Mucosa of rectum (tissue), 2 donors: ENCODE data around the gene OR2T10.
"Not testable (repeated sequence)": the region's sequence is repeated elsewhere in the genome, so short reads cannot be mapped to it uniquely, and the experiment has no call there.

Source experiments
- H3K27ac ChIP-seq, 2 donors: one replicate each; pipeline ENCODE4 v1.7.0; 2013; ENCODE audit warnings: inconsistent platforms in 2 of 2, low read depth in 2 of 2, low read length in 2 of 2
- H3K27me3 ChIP-seq, 2 donors: one replicate each; pipeline ENCODE4 v1.7.0; 2013; ENCODE audit warnings: low read length in 2 of 2; ENCODE audit not compliant: control insufficient read depth in 2 of 2, insufficient read depth in 2 of 2
- H3K36me3 ChIP-seq, 2 donors: one replicate each; pipeline ENCODE4 v1.7.0; 2013; ENCODE audit warnings: low read length in 2 of 2; ENCODE audit not compliant: control insufficient read depth in 2 of 2, insufficient read depth in 2 of 2
- H3K4me1 ChIP-seq, 2 donors: one replicate each; pipeline ENCODE4 v1.7.0; 2013; ENCODE audit warnings: low read length in 2 of 2, mild to moderate bottlenecking in 1 of 2; ENCODE audit not compliant: control insufficient read depth in 2 of 2, insufficient read depth in 2 of 2
- H3K4me3 ChIP-seq, 2 donors: one replicate each; pipeline ENCODE4 v1.7.0; 2013; ENCODE audit warnings: low read length in 2 of 2
- H3K9ac ChIP-seq, 2 donors: one replicate each; pipeline ENCODE4 v1.7.0; 2013; ENCODE audit warnings: low read length in 2 of 2, low read depth in 1 of 2, mild to moderate bottlenecking in 1 of 2
- H3K9me3 ChIP-seq, 2 donors: one replicate each; pipeline ENCODE4 v1.7.0; 2013; ENCODE audit warnings: low read length in 2 of 2; ENCODE audit not compliant: control insufficient read depth in 2 of 2
- donor health status: healthy.
- donor health status: Normal muscosa, but diverticular disease.

The OR2T10 gene, protein sequence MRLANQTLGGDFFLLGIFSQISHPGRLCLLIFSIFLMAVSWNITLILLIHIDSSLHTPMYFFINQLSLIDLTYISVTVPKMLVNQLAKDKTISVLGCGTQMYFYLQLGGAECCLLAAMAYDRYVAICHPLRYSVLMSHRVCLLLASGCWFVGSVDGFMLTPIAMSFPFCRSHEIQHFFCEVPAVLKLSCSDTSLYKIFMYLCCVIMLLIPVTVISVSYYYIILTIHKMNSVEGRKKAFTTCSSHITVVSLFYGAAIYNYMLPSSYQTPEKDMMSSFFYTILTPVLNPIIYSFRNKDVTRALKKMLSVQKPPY

GRCh38 chr1:248597589-248597988, at the start of gene OR2T10:
OR2T10 (minus strand) TSS chr1:248597700; CDS start chr1:248593768, 3,932 bp downstream.
- H3K27ac ChIP-seq = no peak within 1 kb of the TSS

GRCh38 chr1:248645178-248645577, 47.7 kb upstream of the OR2T10 start, which contains the start of gene OR2T35:
OR2T35 (minus strand) TSS chr1:248645278; CDS start chr1:248639258, 6,020 bp downstream.
- H3K4me1 ChIP-seq, H3K36me3 ChIP-seq, H3K9me3 ChIP-seq, H3K27ac ChIP-seq, H3K4me3 ChIP-seq, H3K9ac ChIP-seq, H3K27me3 ChIP-seq: not testable (repeated sequence)

More at GRCh38 chr1:248597589-248597988, at the start of gene OR2T10:
- no peaks in the 10 kb centered on the region for H3K27me3 ChIP-seq
- H3K4me1 ChIP-seq = no peaks in the 10 kb centered on the region
- no peak within 1 kb of the TSS for H3K9ac ChIP-seq
- no peak within 1 kb of the TSS for H3K4me3 ChIP-seq
- no peaks in the 10 kb centered on the region for H3K36me3 ChIP-seq
- no peaks in the 10 kb centered on the region for H3K9me3 ChIP-seq

- H3K4me1 ChIP-seq, H3K36me3 ChIP-seq, H3K9me3 ChIP-seq, H3K27me3 ChIP-seq, H3K27ac ChIP-seq, H3K9ac ChIP-seq, H3K4me3 ChIP-seq: not testable (repeated sequence)
Measured at GRCh38 chr1:248642971-248643651, 45.6 kb upstream of the OR2T10 start.

GRCh38 chr1:248641583-248641982, 44.1 kb upstream of the OR2T10 start:
- not testable (repeated sequence) for H3K4me3 ChIP-seq, H3K27me3 ChIP-seq, H3K9me3 ChIP-seq, H3K9ac ChIP-seq, H3K27ac ChIP-seq, H3K4me1 ChIP-seq, H3K36me3 ChIP-seq

GRCh38 chr1:248640906-248641305, 43.4 kb upstream of the OR2T10 start:
- H3K4me1 ChIP-seq, H3K9ac ChIP-seq, H3K27ac ChIP-seq, H3K9me3 ChIP-seq, H3K36me3 ChIP-seq, H3K4me3 ChIP-seq, H3K27me3 ChIP-seq: not testable (repeated sequence)

- not testable (repeated sequence) for H3K9ac ChIP-seq, H3K27me3 ChIP-seq, H3K4me3 ChIP-seq, H3K4me1 ChIP-seq, H3K9me3 ChIP-seq, H3K27ac ChIP-seq, H3K36me3 ChIP-seq
Measured at GRCh38 chr1:248639652-248640051, 42.2 kb upstream of the OR2T10 start.

- not testable (repeated sequence) for H3K4me1 ChIP-seq, H3K27ac ChIP-seq, H3K36me3 ChIP-seq, H3K9ac ChIP-seq, H3K27me3 ChIP-seq, H3K9me3 ChIP-seq, H3K4me3 ChIP-seq
Measured at GRCh38 chr1:248636612-248637011, 39.1 kb upstream of the OR2T10 start.

DNA sequence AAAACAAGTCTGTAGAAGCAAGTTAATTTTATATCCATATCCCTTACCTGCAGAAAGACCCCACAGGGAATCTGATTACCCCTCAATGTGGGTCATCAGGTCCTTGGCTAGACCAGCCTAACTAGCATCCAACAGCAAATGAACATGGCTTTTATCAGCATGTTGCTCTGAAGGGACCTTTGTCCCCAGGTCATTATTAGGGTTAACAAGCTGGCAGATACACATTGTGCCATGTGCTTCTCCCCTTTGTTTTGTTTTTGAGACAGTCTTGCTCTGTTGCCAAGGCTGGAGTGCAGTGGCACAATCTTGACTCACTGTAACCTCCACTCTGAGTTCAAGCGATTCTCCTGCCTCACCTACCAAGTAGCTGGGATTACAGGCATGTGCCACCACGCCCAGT, 37.5 kb upstream of the OR2T10 start, which contains the start of gene OR2T11:
TSS of gene OR2T11 (minus strand) at position 101 of the 400 bp plus-strand sequence. CDS start 7,963 bp downstream, outside the sequence.
- not testable (repeated sequence) for H3K4me1 ChIP-seq, H3K27me3 ChIP-seq

DNA sequence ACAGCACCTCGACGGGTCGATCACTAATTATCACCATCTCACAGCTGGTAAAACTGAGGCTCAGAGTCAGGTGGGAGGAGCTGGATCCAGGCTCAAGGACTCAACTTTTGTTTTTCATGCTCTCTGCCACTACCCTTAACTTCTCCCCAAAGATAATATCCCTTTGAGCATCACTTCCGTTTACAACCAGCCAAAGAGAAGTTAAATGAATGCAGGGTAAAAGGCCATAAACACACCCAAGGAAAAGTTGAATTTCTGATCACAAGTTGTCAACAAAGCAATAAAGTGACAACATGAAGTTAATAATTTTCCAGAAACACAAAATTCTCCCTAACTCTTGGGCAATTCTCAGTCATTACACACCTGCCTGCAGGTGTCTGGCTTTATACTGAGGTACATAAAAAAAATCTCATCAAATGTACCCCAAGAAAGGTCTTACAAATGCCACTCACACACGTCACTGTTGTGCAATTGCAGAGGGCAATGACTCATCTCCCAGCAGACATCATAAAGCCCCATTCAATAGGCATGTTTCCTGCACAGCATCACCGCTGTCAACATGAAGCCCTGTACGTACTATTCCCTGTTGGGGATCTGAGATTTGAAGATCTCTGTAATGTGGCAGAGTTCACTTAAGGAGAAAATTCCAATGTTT, 34.0 kb upstream of the OR2T10 start:
- no peaks in the 10 kb centered on the region for H3K27me3 ChIP-seq
- H3K4me1 ChIP-seq = peaks cover 0 to 3% of the 10 kb centered on the region in 2 donors
- H3K9me3 ChIP-seq = no peaks in the 10 kb centered on the region
- H3K36me3 ChIP-seq = no peaks in the 10 kb centered on the region
- H3K9ac ChIP-seq = no peak overlapping the region
- no peak overlapping the region for H3K4me3 ChIP-seq
- no peak overlapping the region for H3K27ac ChIP-seq

More for the DNA sequence above, 37.5 kb upstream of the OR2T10 start, which contains the start of gene OR2T11:
- not testable (repeated sequence) for H3K36me3 ChIP-seq, H3K9ac ChIP-seq, H3K27ac ChIP-seq, H3K9me3 ChIP-seq, H3K4me3 ChIP-seq

DNA sequence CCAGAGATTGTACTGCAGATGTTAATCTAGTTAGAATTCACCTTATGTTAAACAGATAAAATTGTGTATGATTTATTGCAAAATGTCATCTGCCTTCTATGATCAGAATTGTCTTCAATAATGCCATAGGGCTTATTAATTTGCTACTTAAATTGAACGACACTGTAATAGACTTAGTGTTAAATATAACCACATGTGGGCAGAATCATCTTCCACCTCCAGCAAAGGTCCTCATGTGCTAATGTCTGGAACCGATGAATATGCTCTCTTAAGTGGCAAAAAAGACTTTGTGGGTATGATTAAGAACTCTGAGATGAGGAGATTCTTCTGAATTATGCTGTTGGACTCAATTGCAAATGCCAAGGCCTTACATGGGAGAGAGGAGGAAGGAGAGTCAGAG, 33.1 kb upstream of the OR2T10 start:
- H3K9me3 ChIP-seq = no peaks in the 10 kb centered on the region
- no peak overlapping the region for H3K9ac ChIP-seq
- H3K36me3 ChIP-seq = no peaks in the 10 kb centered on the region
- H3K27me3 ChIP-seq = no peaks in the 10 kb centered on the region
- peaks cover 0 to 3% of the 10 kb centered on the region in 2 donors for H3K4me1 ChIP-seq
- no peak overlapping the region for H3K4me3 ChIP-seq
- H3K27ac ChIP-seq = no peak overlapping the region
